Neural cell (in vitro differentiated cells): ENCODE results near the gene LEF1. TPM values are rescaled to one million over a fixed set of nuclear protein-coding genes. Genes with fewer than 3 reads are reported as not detected.

Source experiments
- H2AFZ ChIP-seq: fragments of 200-600, 300-800 bp; sonication (generic), shearing (Covaris generic); 2 replicates; pipeline ENCODE4 v1.6.0; 2014; ENCODE audit warnings: low read depth, mild to moderate bottlenecking, antibody characterized with exemption, low read length, moderate library complexity
- H3F3A ChIP-seq: fragments of 200-600 bp; shearing (Covaris generic); 2 replicates; pipeline ENCODE4 v1.6.1; 2016; ENCODE audit warnings: mild to moderate bottlenecking, moderate library complexity, mixed read lengths, antibody characterized with exemption, low read length; ENCODE audit not compliant: insufficient read depth, poor library complexity, severe bottlenecking
- H3K27ac ChIP-seq: fragments of 200-600, 300-800 bp; sonication (generic), shearing (Covaris generic); 2 replicates; pipeline ENCODE4 v1.5.1; 2014; ENCODE audit warnings: mild to moderate bottlenecking, low read length, moderate library complexity
- H3K27me3 ChIP-seq: fragments of 300-800, 200-600 bp; sonication (generic), shearing (Covaris generic); 2 replicates; pipeline ENCODE4 v1.6.0; 2014; ENCODE audit warnings: mild to moderate bottlenecking, low read depth, low read length, moderate library complexity; ENCODE audit not compliant: insufficient read depth
- H3K36me3 ChIP-seq: fragments of 300-800, 200-600 bp; sonication (generic), shearing (Covaris generic); 2 replicates; pipeline ENCODE4 v1.5.1; 2014; ENCODE audit warnings: mild to moderate bottlenecking, antibody characterized with exemption, low read length, moderate library complexity; ENCODE audit not compliant: insufficient read depth
- H3K4me2 ChIP-seq: fragments of 300-800, 200-600 bp; sonication (generic), shearing (Covaris generic); 2 replicates; pipeline ENCODE4 v1.6.0; 2014; ENCODE audit warnings: mild to moderate bottlenecking, low read length
- H3K4me3 ChIP-seq: fragments of 300-800, 200-600 bp; sonication (generic), shearing (Covaris generic); 2 replicates; pipeline ENCODE4 v1.5.1; 2014; ENCODE audit warnings: mild to moderate bottlenecking, low read length, moderate library complexity
- H3K79me2 ChIP-seq: fragments of 200-600 bp; shearing (Covaris generic); replicated peaks from 2 replicates; pipeline ENCODE4 v1.6.0; 2014; ENCODE audit warnings: mild to moderate bottlenecking, low read length, moderate library complexity; ENCODE audit not compliant: insufficient read depth
- H3K9ac ChIP-seq: fragments of 300-800, 200-600 bp; sonication (generic), shearing (Covaris generic); 2 replicates; pipeline ENCODE4 v1.6.1; 2016; ENCODE audit warnings: mild to moderate bottlenecking, low read length, mixed read lengths
- H3K9me2 ChIP-seq: fragments of 200-600 bp; shearing (Covaris generic); 2 replicates; pipeline ENCODE4 v1.6.1; 2016; ENCODE audit warnings: mild to moderate bottlenecking, low read length, mixed read lengths; ENCODE audit not compliant: insufficient read depth
- H3K9me3 ChIP-seq: fragments of 200-600, 300-800 bp; sonication (generic), shearing (Covaris generic); 2 replicates; pipeline ENCODE4 v1.6.1; 2016; ENCODE audit warnings: mild to moderate bottlenecking, mixed run types, low read length, moderate library complexity, mixed read lengths
- H4K20me1 ChIP-seq: fragments of 200-600 bp; shearing (Covaris generic); 2 replicates; pipeline ENCODE4 v1.6.1; 2016; ENCODE audit warnings: mild to moderate bottlenecking, mixed run types; ENCODE audit not compliant: insufficient read depth
- EP300 ChIP-seq: fragments of 450-650 bp; conservative IDR thresholded peaks from 2 replicates; pipeline ENCODE4 v1.6.1; 2014; ENCODE audit warnings: antibody characterized with exemption, mild to moderate bottlenecking, moderate library complexity; ENCODE audit not compliant: poor library complexity, severe bottlenecking
- EZH2 ChIP-seq: fragments of 200-600, 300-800 bp; shearing (Covaris generic), sonication (generic); IDR thresholded peaks from 2 replicates; pipeline ENCODE4 v1.6.1; 2014; ENCODE audit warnings: antibody characterized with exemption, low read length, borderline replicate concordance, mild to moderate bottlenecking; ENCODE audit not compliant: insufficient read depth, poor library complexity, severe bottlenecking
- MXI1 ChIP-seq: fragments of 450-650 bp; conservative IDR thresholded peaks from 2 replicates; pipeline ENCODE4 v1.6.1; 2014; ENCODE audit warnings: antibody characterized with exemption, mild to moderate bottlenecking; ENCODE audit not compliant: poor library complexity, severe bottlenecking
- POLR2AphosphoS5 ChIP-seq: IDR thresholded peaks from 2 replicates; pipeline ENCODE4 v1.6.1; 2012
- RAD21 ChIP-seq: fragments of 450-650 bp; conservative IDR thresholded peaks from 2 replicates; pipeline ENCODE4 v1.6.1; 2014; ENCODE audit warnings: antibody characterized with exemption, mild to moderate bottlenecking, moderate library complexity
- REST ChIP-seq: IDR thresholded peaks from 2 replicates; pipeline ENCODE4 v1.6.1; 2012; ENCODE audit warnings: borderline replicate concordance
- SMC3 ChIP-seq: fragments of 450-650 bp; conservative IDR thresholded peaks from 2 replicates; pipeline ENCODE4 v1.6.1; 2014; ENCODE audit warnings: antibody characterized with exemption, mild to moderate bottlenecking, moderate library complexity; ENCODE audit not compliant: poor library complexity
- TAF1 ChIP-seq: IDR thresholded peaks from 2 replicates; pipeline ENCODE4 v1.6.1; 2012; ENCODE audit warnings: low read depth
- polyA plus RNA-seq: library from polyadenylated mRNA; depleted of rRNA; stranded (reverse); fragments of >200 nt; gene quantifications from 2 replicates; pipeline ENCODE4 v1.2.3, GENCODE V29; 2014
- TF ChIP-seq, protein P1 (sequence below): fragments of 450-650 bp; IDR thresholded peaks from 2 replicates; pipeline ENCODE4 v1.5.1; 2014; ENCODE audit warnings: antibody characterized with exemption, mild to moderate bottlenecking, moderate library complexity; ENCODE audit not compliant: poor library complexity, severe bottlenecking

LEF1 gene
- polyA plus RNA-seq, 1 donor from 2014 or later = 0.78 TPM

- H3K4me3 ChIP-seq = no peak overlapping the region
- no peaks in the 10 kb centered on the region for H4K20me1 ChIP-seq
- no peak overlapping the region for H3K9ac ChIP-seq
- H3K9me3 ChIP-seq = no peaks in the 10 kb centered on the region
- no peaks in the 10 kb centered on the region for H3K9me2 ChIP-seq
- no peaks in the 10 kb centered on the region for H3K79me2 ChIP-seq
- TF ChIP-seq POLR2AphosphoS5 (no peak), EP300 (no peak), REST (no peak), TAF1 (no peak)
- TF ChIP-seq, protein P1, sequence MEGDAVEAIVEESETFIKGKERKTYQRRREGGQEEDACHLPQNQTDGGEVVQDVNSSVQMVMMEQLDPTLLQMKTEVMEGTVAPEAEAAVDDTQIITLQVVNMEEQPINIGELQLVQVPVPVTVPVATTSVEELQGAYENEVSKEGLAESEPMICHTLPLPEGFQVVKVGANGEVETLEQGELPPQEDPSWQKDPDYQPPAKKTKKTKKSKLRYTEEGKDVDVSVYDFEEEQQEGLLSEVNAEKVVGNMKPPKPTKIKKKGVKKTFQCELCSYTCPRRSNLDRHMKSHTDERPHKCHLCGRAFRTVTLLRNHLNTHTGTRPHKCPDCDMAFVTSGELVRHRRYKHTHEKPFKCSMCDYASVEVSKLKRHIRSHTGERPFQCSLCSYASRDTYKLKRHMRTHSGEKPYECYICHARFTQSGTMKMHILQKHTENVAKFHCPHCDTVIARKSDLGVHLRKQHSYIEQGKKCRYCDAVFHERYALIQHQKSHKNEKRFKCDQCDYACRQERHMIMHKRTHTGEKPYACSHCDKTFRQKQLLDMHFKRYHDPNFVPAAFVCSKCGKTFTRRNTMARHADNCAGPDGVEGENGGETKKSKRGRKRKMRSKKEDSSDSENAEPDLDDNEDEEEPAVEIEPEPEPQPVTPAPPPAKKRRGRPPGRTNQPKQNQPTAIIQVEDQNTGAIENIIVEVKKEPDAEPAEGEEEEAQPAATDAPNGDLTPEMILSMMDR = no peak
- no peaks in the 10 kb centered on the region for H3F3A ChIP-seq
- no peak overlapping the region for H2AFZ ChIP-seq
- no peak overlapping the region for H3K27ac ChIP-seq
- no peaks in the 10 kb centered on the region for H3K36me3 ChIP-seq
- no peaks in the 10 kb centered on the region for H3K27me3 ChIP-seq
- no peak overlapping the region for H3K4me2 ChIP-seq
Measured at GRCh38 chr4:108010167-108010566, 158.6 kb downstream of the LEF1 start.

- Histone ChIP-seq H3K4me3 (no peak overlapping the region), H2AFZ (no peak overlapping the region), H3K79me2 (no peaks in the 10 kb centered on the region), H3K27me3 (no peaks in the 10 kb centered on the region), H3K27ac (no peak overlapping the region), H4K20me1 (no peaks in the 10 kb centered on the region), H3K9ac (no peak overlapping the region), H3F3A (no peaks in the 10 kb centered on the region), H3K36me3 (no peaks in the 10 kb centered on the region), H3K4me2 (no peak overlapping the region), H3K9me2 (no peaks in the 10 kb centered on the region), H3K9me3 (no peaks in the 10 kb centered on the region)
- TF ChIP-seq MXI1 (no peak), RAD21 (no peak)
Measured at GRCh38 chr4:108008721-108009120, 160.0 kb downstream of the LEF1 start.

DNA sequence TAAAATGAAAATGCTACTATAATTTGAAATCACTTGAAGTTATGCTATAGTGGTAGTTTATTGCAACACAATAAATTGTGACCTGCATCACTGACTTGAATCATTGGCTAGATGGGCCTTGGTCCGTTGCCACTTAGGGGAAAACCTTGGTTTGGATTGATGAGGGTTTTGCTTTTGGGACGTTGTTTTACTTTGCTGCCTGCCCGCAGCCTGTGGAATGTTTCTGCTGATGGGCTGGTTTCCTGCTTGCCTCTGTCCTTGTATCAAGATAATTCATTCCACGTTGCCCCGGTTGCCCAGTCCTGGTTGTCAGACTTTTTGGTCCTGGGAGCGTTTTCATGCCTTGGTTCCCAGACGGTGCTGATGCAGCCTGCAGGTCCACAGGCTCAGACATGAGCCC lies 160.7 kb downstream of the LEF1 start:
- TF ChIP-seq RAD21 (no peak), TAF1 (no peak), EP300 (no peak), POLR2AphosphoS5 (no peak), REST (no peak), SMC3 (no peak), MXI1 (no peak), EZH2 (no peak)
- TF ChIP-seq, protein P1 = no peak
- no peaks in the 10 kb centered on the region for H3K27me3 ChIP-seq
- no peaks in the 10 kb centered on the region for H3K79me2 ChIP-seq
- H3K36me3 ChIP-seq = no peaks in the 10 kb centered on the region
- no peaks in the 10 kb centered on the region for H3F3A ChIP-seq
- H3K27ac ChIP-seq = no peak overlapping the region
- H4K20me1 ChIP-seq = no peaks in the 10 kb centered on the region
- no peaks in the 10 kb centered on the region for H3K9me3 ChIP-seq
- H2AFZ ChIP-seq = no peak overlapping the region
- no peak overlapping the region for H3K4me2 ChIP-seq
- H3K9ac ChIP-seq = no peak overlapping the region
- no peaks in the 10 kb centered on the region for H3K9me2 ChIP-seq
- no peak overlapping the region for H3K4me3 ChIP-seq
